ENCODE measurements around the gene PRKCB. TPM values are rescaled to one million over a fixed set of nuclear protein-coding genes. Genes with fewer than 3 reads are reported as not detected.

The PRKCB gene
- total and polyA plus RNA-seq, 2 experiments from 2014 or later = 3.7 to 16.4 TPM

DNA sequence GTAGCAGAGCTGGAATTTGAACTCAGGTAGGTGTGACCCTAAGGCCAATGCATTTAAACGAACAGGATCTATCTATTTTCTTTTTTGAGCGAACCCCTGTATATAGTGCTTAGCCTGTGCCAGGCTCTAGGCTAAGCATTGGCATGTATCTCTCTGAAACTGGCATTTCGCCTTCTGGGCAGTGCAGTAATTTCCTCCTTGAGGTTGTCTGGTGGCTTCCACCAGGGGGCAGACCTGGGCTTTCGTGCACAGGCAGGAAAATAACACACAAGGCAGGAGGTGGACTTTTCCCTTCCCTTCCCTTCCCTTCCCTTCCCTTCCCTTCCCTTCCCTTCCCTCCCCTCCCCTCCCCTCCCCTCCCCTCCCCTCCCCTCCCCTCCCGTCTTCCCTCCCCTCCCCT lies 34.4 kb upstream of the PRKCB start:
- no peak overlapping the region for H2AFZ ChIP-seq
- H3K9me2 ChIP-seq (ENCODE audit: insufficient read depth) = no peaks in the 10 kb centered on the region
- Mint-ChIP-seq H3K9me3 (peaks cover 5% of the 10 kb centered on the region; the same call in 1 of the 3 replicates), H3K4me3 (no peak overlapping the region), H3K4me1 (peaks cover 8% of the 10 kb centered on the region), H3K27ac (no peak overlapping the region), H3K27me3 (ENCODE audit: insufficient read depth, low read depth, poor library complexity) (peaks cover 5% of the 10 kb centered on the region), H3K36me3 (ENCODE audit: low read depth) (no peaks in the 10 kb centered on the region)
- no peaks in the 10 kb centered on the region for H3K79me2 ChIP-seq (replicated peaks; ENCODE audit: insufficient read depth)
- no peak overlapping the region for H3K27ac ChIP-seq (ENCODE audit: low read depth)
- H3K36me3 ChIP-seq (ENCODE audit: insufficient read depth) = no peaks in the 10 kb centered on the region
- peaks cover under 1% of the 10 kb centered on the region; the same call in 1 of the 2 replicates for H3K4me1 ChIP-seq (ENCODE audit: insufficient read depth)
- no peaks in the 10 kb centered on the region for H3K27me3 ChIP-seq (ENCODE audit: insufficient read depth)
- no peak overlapping the region for H3K4me3 ChIP-seq
- peak; percentile 87 for DNase-seq (ENCODE audit: low spot score)
- no peaks in the 10 kb centered on the region; the same call in 1 of the 2 replicates for H4K20me1 ChIP-seq (replicated peaks; ENCODE audit: insufficient read depth)
- peak; percentile 90 for ATAC-seq
- H3F3A ChIP-seq (replicated peaks; ENCODE audit: low read depth) = no peaks in the 10 kb centered on the region
- no peak overlapping the region for H3K4me2 ChIP-seq
- TF ChIP-seq, protein P1, sequence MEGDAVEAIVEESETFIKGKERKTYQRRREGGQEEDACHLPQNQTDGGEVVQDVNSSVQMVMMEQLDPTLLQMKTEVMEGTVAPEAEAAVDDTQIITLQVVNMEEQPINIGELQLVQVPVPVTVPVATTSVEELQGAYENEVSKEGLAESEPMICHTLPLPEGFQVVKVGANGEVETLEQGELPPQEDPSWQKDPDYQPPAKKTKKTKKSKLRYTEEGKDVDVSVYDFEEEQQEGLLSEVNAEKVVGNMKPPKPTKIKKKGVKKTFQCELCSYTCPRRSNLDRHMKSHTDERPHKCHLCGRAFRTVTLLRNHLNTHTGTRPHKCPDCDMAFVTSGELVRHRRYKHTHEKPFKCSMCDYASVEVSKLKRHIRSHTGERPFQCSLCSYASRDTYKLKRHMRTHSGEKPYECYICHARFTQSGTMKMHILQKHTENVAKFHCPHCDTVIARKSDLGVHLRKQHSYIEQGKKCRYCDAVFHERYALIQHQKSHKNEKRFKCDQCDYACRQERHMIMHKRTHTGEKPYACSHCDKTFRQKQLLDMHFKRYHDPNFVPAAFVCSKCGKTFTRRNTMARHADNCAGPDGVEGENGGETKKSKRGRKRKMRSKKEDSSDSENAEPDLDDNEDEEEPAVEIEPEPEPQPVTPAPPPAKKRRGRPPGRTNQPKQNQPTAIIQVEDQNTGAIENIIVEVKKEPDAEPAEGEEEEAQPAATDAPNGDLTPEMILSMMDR (conservative IDR thresholded peaks at IDR 0.05; ENCODE audit: low read depth in 2 of 2) = peak; percentile 69 to 88
- no peak for TF ChIP-seq JUNB (IDR thresholded peaks at IDR 0.05; ENCODE audit: unreplicated experiment)

DNA sequence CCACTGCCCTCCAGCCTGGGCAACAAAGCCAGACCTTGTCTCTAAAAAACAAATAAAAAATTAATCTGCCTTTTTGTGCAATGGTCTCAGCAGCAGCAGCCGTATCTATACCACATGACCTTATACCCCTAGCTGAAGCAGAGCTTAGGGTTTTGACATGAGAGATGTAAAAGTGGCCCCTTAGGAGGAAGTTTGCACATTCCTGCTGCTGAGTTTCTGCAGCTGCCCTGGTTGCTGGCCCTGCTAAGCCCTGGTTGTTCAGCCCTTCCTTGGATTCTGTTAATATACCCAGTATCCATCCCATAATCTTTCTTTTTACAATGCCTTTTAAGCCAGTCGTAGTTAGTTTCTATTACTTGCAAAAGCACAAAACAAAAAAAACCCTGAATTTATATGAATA lies 33.0 kb upstream of the PRKCB start:
- H3F3A ChIP-seq (replicated peaks; ENCODE audit: low read depth) = no peaks in the 10 kb centered on the region
- Mint-ChIP-seq H3K4me3 (no peak overlapping the region), H3K27ac (no peak overlapping the region), H3K27me3 (ENCODE audit: insufficient read depth, low read depth, poor library complexity) (peaks cover 4% of the 10 kb centered on the region), H3K4me1 (peaks cover 7% of the 10 kb centered on the region), H3K36me3 (ENCODE audit: low read depth) (no peaks in the 10 kb centered on the region), H3K9me3 (no peaks in the 10 kb centered on the region)
- no peaks in the 10 kb centered on the region for H3K36me3 ChIP-seq (ENCODE audit: insufficient read depth)
- no peak for DNase-seq (ENCODE audit: low spot score)
- H3K27ac ChIP-seq (ENCODE audit: low read depth) = no peak overlapping the region
- no peak overlapping the region for H2AFZ ChIP-seq
- no peaks in the 10 kb centered on the region; the same call in 1 of the 2 replicates for H4K20me1 ChIP-seq (replicated peaks; ENCODE audit: insufficient read depth)
- no peak for ATAC-seq
- H3K27me3 ChIP-seq (ENCODE audit: insufficient read depth) = no peaks in the 10 kb centered on the region
- no peaks in the 10 kb centered on the region for H3K9me2 ChIP-seq (ENCODE audit: insufficient read depth)
- no peak overlapping the region for H3K4me2 ChIP-seq
- no peaks in the 10 kb centered on the region for H3K79me2 ChIP-seq (replicated peaks; ENCODE audit: insufficient read depth)
- H3K4me1 ChIP-seq (ENCODE audit: insufficient read depth) = no peaks in the 10 kb centered on the region
- H3K4me3 ChIP-seq = no peak overlapping the region
- TF ChIP-seq ZNF462 (CRISPR knock-in tag; IDR thresholded peaks at IDR 0.05) (no peak), STAT1 (IDR thresholded peaks at IDR 0.05; ENCODE audit: unreplicated experiment) (no peak), ZNF114 (CRISPR knock-in tag; IDR thresholded peaks at IDR 0.05) (no peak), ZNF331 (CRISPR knock-in tag; IDR thresholded peaks at IDR 0.05; ENCODE audit: low read depth) (no peak), EZH2 (IDR thresholded peaks at IDR 0.05; ENCODE audit: low read depth, unreplicated experiment) (no peak), CREB1 (CRISPR knock-in tag; IDR thresholded peaks at IDR 0.05; ENCODE audit: low read depth) (no peak), EZH2phosphoT487 (IDR thresholded peaks at IDR 0.05; ENCODE audit: unreplicated experiment) (no peak), JUNB (IDR thresholded peaks at IDR 0.05; ENCODE audit: unreplicated experiment) (no peak), ETS1 (IDR thresholded peaks at IDR 0.05) (no peak), NANOG (IDR thresholded peaks at IDR 0.05; ENCODE audit: borderline replicate concordance) (no peak)
- TF ChIP-seq, protein P1 (conservative IDR thresholded peaks at IDR 0.05; ENCODE audit: low read depth in 2 of 2) = no peak
